Measurements from ENCODE around the gene BCAR3. TPM values are rescaled to one million over a fixed set of nuclear protein-coding genes. Genes with fewer than 3 reads are reported as not detected.

BCAR3 gene
- total RNA-seq, 4 donors from 2014 or later: 29.6 to 46.7 (median 37.0) TPM

- Histone ChIP-seq H3K4me1 (no peaks in the 10 kb centered on the region), H3K36me3 (no peaks in the 10 kb centered on the region), H3K27ac (no peak overlapping the region), H3K9me3 (no peaks in the 10 kb centered on the region), H3K27me3 (no peaks in the 10 kb centered on the region), H3K4me3 (replicated peaks in 1 of 3) (no peak overlapping the region)
- DNase-seq: no peak
- TF ChIP-seq POLR2A (IDR thresholded peaks at IDR 0.05) (no peak), CTCF (IDR thresholded peaks at IDR 0.05) (no peak)
- intact Hi-C loops (cut with DNase I): loop anchor here (10.0 kb wide), 1 partner anchor 221 kb away; no protein-coding TSS in a partner anchor
Measured at GRCh38 chr1:93623436-93623835, 58.2 kb downstream of the BCAR3 start.

GRCh38 chr1:93621246-93621645, 60.4 kb downstream of the BCAR3 start:
- intact Hi-C loops (cut with DNase I): loop anchor here (10.0 kb wide), 1 partner anchor 224 kb away; no protein-coding TSS in a partner anchor
- H3K27ac ChIP-seq: no peak overlapping the region
- H3K27me3 ChIP-seq: no peaks in the 10 kb centered on the region
- no peak for DNase-seq
- H3K36me3 ChIP-seq: no peaks in the 10 kb centered on the region
- H3K4me1 ChIP-seq: peaks cover 8 to 13% of the 10 kb centered on the region in 2 donors
- WGBS, 2 donors: 98 to 100% methylated on average over 5 of the region's 5 CpGs
- no peaks in the 10 kb centered on the region for H3K9me3 ChIP-seq
- TF ChIP-seq POLR2A (IDR thresholded peaks at IDR 0.05) (no peak), CTCF (IDR thresholded peaks at IDR 0.05) (no peak)
- no peak overlapping the region for H3K4me3 ChIP-seq (replicated peaks in 1 of 3)

DNA sequence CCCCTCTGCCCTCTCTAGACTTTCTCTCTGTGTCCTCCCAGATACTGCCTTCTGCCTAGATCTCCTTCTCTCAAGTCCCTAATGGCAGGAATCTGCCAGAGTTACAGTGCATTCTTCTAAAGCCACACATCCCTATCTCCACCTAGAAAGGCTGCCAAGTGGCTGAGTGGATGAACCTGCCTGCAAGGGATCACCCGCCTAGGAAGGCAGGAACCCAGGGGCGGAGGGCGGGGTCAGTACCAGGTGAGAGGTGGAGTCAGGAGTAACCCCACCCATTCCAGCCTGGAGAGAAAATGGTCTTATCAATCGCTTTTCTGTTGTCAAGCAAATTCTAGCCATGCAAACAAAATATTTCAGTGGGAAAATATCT, 60.8 kb downstream of the BCAR3 start:
- intact Hi-C loops (cut with DNase I): loop anchor here (10.0 kb wide), 1 partner anchor 224 kb away; no protein-coding TSS in a partner anchor
- no peak for DNase-seq
- H3K27ac ChIP-seq: no peak overlapping the region
- H3K9me3 ChIP-seq: no peaks in the 10 kb centered on the region
- no peaks in the 10 kb centered on the region for H3K36me3 ChIP-seq
- H3K27me3 ChIP-seq: no peaks in the 10 kb centered on the region
- WGBS, 2 donors: 95 to 98% methylated on average over 4 of the region's 4 CpGs
- no peak overlapping the region for H3K4me3 ChIP-seq (replicated peaks in 1 of 3)
- peaks cover 8 to 17% of the 10 kb centered on the region in 2 donors for H3K4me1 ChIP-seq
- TF ChIP-seq CTCF (IDR thresholded peaks at IDR 0.05): peak in 1 of 6 experiments; percentile 19
- TF ChIP-seq POLR2A (IDR thresholded peaks at IDR 0.05): no peak

GRCh38 chr1:93620172-93620840, 61.3 kb downstream of the BCAR3 start:
- H3K27ac ChIP-seq: no peak overlapping the region
- no peak for TF ChIP-seq POLR2A (IDR thresholded peaks at IDR 0.05)
- TF ChIP-seq CTCF (IDR thresholded peaks at IDR 0.05): no peak
- H3K4me3 ChIP-seq (replicated peaks in 1 of 3): no peak overlapping the region
- DNase-seq: no peak
- H3K36me3 ChIP-seq: no peaks in the 10 kb centered on the region
- intact Hi-C loops (cut with DNase I): loop anchor here (10.0 kb wide), 1 partner anchor 224 kb away; no protein-coding TSS in a partner anchor
- H3K9me3 ChIP-seq: no peaks in the 10 kb centered on the region
- no peaks in the 10 kb centered on the region for H3K27me3 ChIP-seq
- peaks cover 8 to 23% of the 10 kb centered on the region in 2 donors for H3K4me1 ChIP-seq
- WGBS, 2 donors: 84 to 85% methylated on average over 3 of the region's 3 CpGs

DNA sequence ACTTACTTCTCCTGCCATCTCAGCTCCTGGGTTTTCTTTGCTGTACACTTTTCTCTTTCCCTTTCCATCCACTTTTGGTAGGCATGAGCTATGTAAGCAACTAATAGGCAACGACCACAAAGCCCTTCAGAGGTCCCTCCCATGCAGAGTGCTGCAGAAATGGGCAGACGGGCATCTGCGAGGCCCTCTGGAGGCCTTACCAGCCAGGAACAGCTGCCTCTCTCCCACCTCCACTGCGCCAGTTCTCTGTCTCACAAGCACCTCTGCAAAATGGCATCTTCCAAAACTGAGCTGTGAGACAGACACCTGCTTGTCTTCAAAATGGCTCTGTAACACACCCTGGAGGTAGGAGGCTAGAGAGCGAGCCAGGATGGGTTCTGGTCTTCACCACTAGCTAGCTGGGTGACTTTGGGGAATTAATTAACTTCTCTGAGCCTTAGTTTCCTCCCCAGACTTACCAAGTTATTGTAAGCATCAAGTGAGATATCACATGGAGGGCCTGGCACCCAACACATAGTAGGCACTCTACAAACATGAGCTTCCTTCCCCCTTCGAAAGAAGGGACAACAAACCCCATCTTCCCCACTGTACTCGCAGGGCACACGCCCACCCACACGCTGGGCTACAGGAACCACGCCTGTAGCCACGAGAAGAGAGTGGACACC, 62.0 kb downstream of the BCAR3 start:
- H3K27ac ChIP-seq: no peak overlapping the region
- TF ChIP-seq POLR2A (IDR thresholded peaks at IDR 0.05) (no peak), CTCF (IDR thresholded peaks at IDR 0.05) (no peak)
- no peaks in the 10 kb centered on the region for H3K36me3 ChIP-seq
- H3K9me3 ChIP-seq: no peaks in the 10 kb centered on the region
- H3K27me3 ChIP-seq: no peaks in the 10 kb centered on the region
- intact Hi-C loops (cut with DNase I): loop anchor here (10.0 kb wide), 1 partner anchor 225 kb away; no protein-coding TSS in a partner anchor
- H3K4me1 ChIP-seq: peaks cover 9 to 27% of the 10 kb centered on the region in 2 donors
- H3K4me3 ChIP-seq (replicated peaks in 1 of 3): no peak overlapping the region
- WGBS, 2 donors: 84 to 90% methylated on average over 11 of the region's 11 CpGs
- DNase-seq: no peak
